ENCODE data around the gene PCDHA4.
"Not testable (repeated sequence)": the region's sequence is repeated elsewhere in the genome, so short reads cannot be mapped to it uniquely, and the experiment has no call there.

DNA sequence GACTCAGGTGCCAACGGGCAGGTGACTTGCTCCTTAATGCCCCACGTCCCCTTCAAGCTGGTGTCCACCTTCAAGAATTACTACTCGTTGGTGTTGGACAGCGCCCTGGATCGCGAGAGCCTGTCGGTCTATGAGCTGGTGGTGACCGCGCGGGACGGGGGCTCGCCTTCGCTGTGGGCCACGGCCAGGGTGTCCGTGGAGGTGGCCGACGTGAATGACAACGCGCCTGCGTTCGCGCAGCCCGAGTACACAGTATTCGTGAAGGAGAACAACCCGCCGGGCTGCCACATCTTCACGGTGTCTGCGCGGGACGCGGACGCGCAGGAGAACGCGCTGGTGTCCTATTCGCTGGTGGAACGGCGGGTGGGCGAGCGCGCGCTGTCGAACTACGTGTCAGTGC, 19.4 kb upstream of the PCDHA4 start:
- TF ChIP-seq MTA3 (IDR thresholded peaks at IDR 0.05; ENCODE audit: borderline replicate concordance); PHB (CRISPR knock-in tag; IDR thresholded peaks at IDR 0.05); SLC30A9 (CRISPR knock-in tag; IDR thresholded peaks at IDR 0.05); KAT8 (IDR thresholded peaks at IDR 0.05; ENCODE audit: low read depth); BCOR (IDR thresholded peaks at IDR 0.05); ELF4 (CRISPR knock-in tag; IDR thresholded peaks at IDR 0.05); CTCF (IDR thresholded peaks at IDR 0.05 in 2 of 3, conservative IDR thresholded peaks at IDR 0.05 in 1 of 3; ENCODE audit: insufficient read depth in 2 of 3, low read depth in 1 of 3, low read length in 3 of 3); SRF (CRISPR knock-in tag; IDR thresholded peaks at IDR 0.05); FOXO4 (CRISPR knock-in tag; IDR thresholded peaks at IDR 0.05); U2AF2 (optimal IDR thresholded peaks at IDR 0.05; ENCODE audit: low read depth, low read length); SMARCC2 (IDR thresholded peaks at IDR 0.05; ENCODE audit: low read depth); FOXA3 (CRISPR knock-in tag; conservative IDR thresholded peaks at IDR 0.05 in 1 of 2, IDR thresholded peaks at IDR 0.05 in 1 of 2); EZH2 (IDR thresholded peaks at IDR 0.05; ENCODE audit: borderline replicate concordance, low read depth, low read length): not testable (repeated sequence)
- TF ChIP-seq, protein P1, sequence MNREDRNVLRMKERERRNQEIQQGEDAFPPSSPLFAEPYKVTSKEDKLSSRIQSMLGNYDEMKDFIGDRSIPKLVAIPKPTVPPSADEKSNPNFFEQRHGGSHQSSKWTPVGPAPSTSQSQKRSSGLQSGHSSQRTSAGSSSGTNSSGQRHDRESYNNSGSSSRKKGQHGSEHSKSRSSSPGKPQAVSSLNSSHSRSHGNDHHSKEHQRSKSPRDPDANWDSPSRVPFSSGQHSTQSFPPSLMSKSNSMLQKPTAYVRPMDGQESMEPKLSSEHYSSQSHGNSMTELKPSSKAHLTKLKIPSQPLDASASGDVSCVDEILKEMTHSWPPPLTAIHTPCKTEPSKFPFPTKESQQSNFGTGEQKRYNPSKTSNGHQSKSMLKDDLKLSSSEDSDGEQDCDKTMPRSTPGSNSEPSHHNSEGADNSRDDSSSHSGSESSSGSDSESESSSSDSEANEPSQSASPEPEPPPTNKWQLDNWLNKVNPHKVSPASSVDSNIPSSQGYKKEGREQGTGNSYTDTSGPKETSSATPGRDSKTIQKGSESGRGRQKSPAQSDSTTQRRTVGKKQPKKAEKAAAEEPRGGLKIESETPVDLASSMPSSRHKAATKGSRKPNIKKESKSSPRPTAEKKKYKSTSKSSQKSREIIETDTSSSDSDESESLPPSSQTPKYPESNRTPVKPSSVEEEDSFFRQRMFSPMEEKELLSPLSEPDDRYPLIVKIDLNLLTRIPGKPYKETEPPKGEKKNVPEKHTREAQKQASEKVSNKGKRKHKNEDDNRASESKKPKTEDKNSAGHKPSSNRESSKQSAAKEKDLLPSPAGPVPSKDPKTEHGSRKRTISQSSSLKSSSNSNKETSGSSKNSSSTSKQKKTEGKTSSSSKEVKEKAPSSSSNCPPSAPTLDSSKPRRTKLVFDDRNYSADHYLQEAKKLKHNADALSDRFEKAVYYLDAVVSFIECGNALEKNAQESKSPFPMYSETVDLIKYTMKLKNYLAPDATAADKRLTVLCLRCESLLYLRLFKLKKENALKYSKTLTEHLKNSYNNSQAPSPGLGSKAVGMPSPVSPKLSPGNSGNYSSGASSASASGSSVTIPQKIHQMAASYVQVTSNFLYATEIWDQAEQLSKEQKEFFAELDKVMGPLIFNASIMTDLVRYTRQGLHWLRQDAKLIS (CRISPR knock-in tag; IDR thresholded peaks at IDR 0.05): not testable (repeated sequence)

All from K562 (cell line).